Head of caudate nucleus (tissue), 42 donors: ENCODE measurements around the gene IL17F.
A peak's percentile ranks its signal among the peaks of the same experiment; 100 is the strongest.

Experiments
- DNase-seq, 42 donors: peaks; one replicate each; pipeline versions ENCODE4 v3.0.0 to v3.0.0-alpha.2; 2020 to 2021; ENCODE audit warnings: mixed read lengths in 7 of 42
- intact Hi-C: fragments of 100-400 bp; cut with DNase I; formaldehyde crosslinking; loops from one replicate; pipeline ENCODE4 v1.15.0; 2022

IL17F gene

GRCh38 chr6:52253494-52253893, 9.2 kb upstream of the IL17F start:
- no peak for DNase-seq
- intact Hi-C loops, result no loop called here

- intact Hi-C loops, result no loop called here
- DNase-seq, result no peak
These were observed 6.8 kb upstream of the IL17F start for GRCh38 chr6:52251113-52251512.

GRCh38 chr6:52249078-52249477, 4.8 kb upstream of the IL17F start:
- intact Hi-C loops, result no loop called here
- DNase-seq, result no peak

- DNase-seq, result no peak
- intact Hi-C loops, result no loop called here
These were observed 1.1 kb upstream of the IL17F start for GRCh38 chr6:52245425-52245824.

GRCh38 chr6:52243282-52243893, 912 bp downstream of the IL17F start:
- no peak for DNase-seq
- intact Hi-C loops, result no loop called here

- no peak for DNase-seq
- intact Hi-C loops, result no loop called here
These were observed 2.5 kb downstream of the IL17F start for GRCh38 chr6:52241819-52242218.

GRCh38 chr6:52233975-52234823, 10.1 kb downstream of the IL17F start:
- intact Hi-C loops, result no loop called here
- DNase-seq, result peak in 1 of 42 donors; percentile 2

- intact Hi-C loops, result no loop called here
- DNase-seq, result no peak
These were observed 11.3 kb downstream of the IL17F start for GRCh38 chr6:52233005-52233404.

- intact Hi-C loops, result no loop called here
These were observed 12.7 kb downstream of the IL17F start for GRCh38 chr6:52231406-52232127.

GRCh38 chr6:52230685-52231084, 13.6 kb downstream of the IL17F start:
- intact Hi-C loops, result no loop called here
- DNase-seq, result no peak

More at GRCh38 chr6:52231406-52232127, 12.7 kb downstream of the IL17F start:
- no peak for DNase-seq

GRCh38 chr6:52227495-52227894, 16.8 kb downstream of the IL17F start:
- intact Hi-C loops, result no loop called here
- no peak for DNase-seq

GRCh38 chr6:52221302-52221701, 23.0 kb downstream of the IL17F start:
- intact Hi-C loops, result no loop called here
- no peak for DNase-seq

GRCh38 chr6:52217761-52218160, 26.5 kb downstream of the IL17F start:
- intact Hi-C loops, result no loop called here
- DNase-seq, result no peak

- intact Hi-C loops, result no loop called here
These were observed 27.2 kb downstream of the IL17F start for GRCh38 chr6:52216932-52217575.

GRCh38 chr6:52215787-52216186, 28.5 kb downstream of the IL17F start:
- intact Hi-C loops, result no loop called here
- DNase-seq, result no peak

More at GRCh38 chr6:52216932-52217575, 27.2 kb downstream of the IL17F start:
- DNase-seq, result no peak

GRCh38 chr6:52213127-52213526, 31.2 kb downstream of the IL17F start:
- intact Hi-C loops, result no loop called here
- DNase-seq, result no peak

GRCh38 chr6:52210227-52210626, 34.1 kb downstream of the IL17F start:
- intact Hi-C loops, result no loop called here

GRCh38 chr6:52209770-52210169, 34.5 kb downstream of the IL17F start:
- intact Hi-C loops, result no loop called here
- DNase-seq, result no peak

More at GRCh38 chr6:52210227-52210626, 34.1 kb downstream of the IL17F start:
- DNase-seq, result no peak

- intact Hi-C loops, result no loop called here
- no peak for DNase-seq
These were observed 35.7 kb downstream of the IL17F start for GRCh38 chr6:52208612-52209011.

GRCh38 chr6:52207066-52207465, 37.2 kb downstream of the IL17F start:
- no peak for DNase-seq
- intact Hi-C loops, result no loop called here
